ENCODE data around the gene CCR7. TPM values are rescaled to one million over a fixed set of nuclear protein-coding genes. Genes with fewer than 3 reads are reported as not detected.

Gene CCR7
- total and polyA plus RNA-seq, 2 of the 8 experiments (the other 6 are each of a cell fraction or from before 2014, with no cell fraction given) = 0.12 to 0.17 TPM

DNA sequence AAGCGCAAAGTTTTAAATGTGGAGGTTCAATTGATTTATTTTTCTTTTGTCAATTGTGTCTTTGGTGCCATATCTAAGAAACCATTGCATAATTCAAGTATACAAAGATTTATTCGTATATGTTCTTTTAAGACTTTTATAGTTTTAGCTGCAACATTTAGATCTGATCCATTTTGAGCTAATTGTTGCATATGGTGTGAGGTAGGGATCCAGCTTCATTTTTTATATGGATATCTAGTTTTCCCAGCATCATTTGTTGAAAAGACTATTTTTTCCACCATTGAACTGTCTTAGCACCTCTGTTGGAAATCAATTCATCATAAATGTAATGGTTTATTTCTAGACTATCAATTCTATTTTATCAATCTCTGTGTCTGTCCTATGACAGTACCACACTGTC lies 2.1 kb upstream of the CCR7 start:
- Histone ChIP-seq H3K56ac (replicated peaks; ENCODE audit: insufficient read length, low read depth, low read length) (no peak overlapping the region), H3K9ac (replicated peaks in 1 of 4; ENCODE audit: extremely low read depth in 1 of 4, low read depth in 3 of 4, low read length in 3 of 4) (no peak overlapping the region), H4K8ac (ENCODE audit: extremely low read depth, insufficient read depth, low read length) (no peak overlapping the region), H2AK5ac (ENCODE audit: low read depth, low read length) (no peak overlapping the region), H3K9me3 (ENCODE audit: insufficient read depth in 2 of 2, low read depth in 1 of 2, low read length in 1 of 2) (peaks cover 5 to 12% of the 10 kb centered on the region in 2 experiments; a peak in 2 of 4 replicates), H3K27me3 (replicated peaks in 1 of 4; ENCODE audit: control insufficient read depth in 3 of 4, extremely low read depth in 1 of 4, insufficient read depth in 3 of 4, low read length in 3 of 4) (no peaks in the 10 kb centered on the region; a peak in 1 of 7 replicates), H2BK20ac (ENCODE audit: low read length) (no peak overlapping the region), H3K36me3 (ENCODE audit: control insufficient read depth in 2 of 4, insufficient read depth in 4 of 4, low read length in 3 of 4) (no peaks in the 10 kb centered on the region), H3K4me3 (ENCODE audit: extremely low read depth in 1 of 4, insufficient read depth in 2 of 4, low read depth in 3 of 4, low read length in 4 of 4) (no peak overlapping the region), H3K4me1 (replicated peaks in 1 of 4; ENCODE audit: control insufficient read depth in 3 of 4, insufficient read depth in 4 of 4, low read length in 3 of 4) (peaks cover 0 to 7% (median 2%) of the 10 kb centered on the region in 4 experiments; a peak in 4 of 7 replicates), H3K27ac (ENCODE audit: low read depth, low read length) (no peak overlapping the region), H2BK15ac (ENCODE audit: low read length) (no peak overlapping the region), H4K91ac (replicated peaks; ENCODE audit: insufficient read length, low read length) (no peak overlapping the region), H3K4ac (replicated peaks; ENCODE audit: insufficient read length, low read depth, low read length) (no peak overlapping the region), H3K14ac (ENCODE audit: insufficient read length) (no peak overlapping the region), H3K79me2 (ENCODE audit: control insufficient read depth in 1 of 2, insufficient read depth in 2 of 2, low read length in 2 of 2) (no peaks in the 10 kb centered on the region), H3K23ac (ENCODE audit: insufficient read length) (no peak overlapping the region), H2BK5ac (ENCODE audit: low read depth, low read length) (no peak overlapping the region), H3K23me2 (ENCODE audit: low read depth, low read length) (no peaks in the 10 kb centered on the region), H2AFZ (ENCODE audit: low read length) (no peak overlapping the region), H2BK12ac (ENCODE audit: low read depth, low read length) (no peak overlapping the region), H4K5ac (ENCODE audit: insufficient read length, low read depth, low read length) (no peak overlapping the region), H4K20me1 (replicated peaks in 1 of 2; ENCODE audit: control insufficient read depth in 1 of 2, insufficient read depth in 2 of 2, low read length in 2 of 2) (no peaks in the 10 kb centered on the region), H3K4me2 (ENCODE audit: insufficient read depth in 1 of 2, low read depth in 2 of 2, low read length in 2 of 2) (no peak overlapping the region), H2BK120ac (replicated peaks; ENCODE audit: low read depth, low read length) (no peak overlapping the region), H3K79me1 (ENCODE audit: low read depth, low read length) (no peaks in the 10 kb centered on the region), H3K18ac (ENCODE audit: extremely low read depth, low read length) (no peak overlapping the region)
- DNase-seq (ENCODE audit: low read depth in 1 of 2, low spot score in 2 of 2) (no peak), FAIRE-seq (no peak)
- ChIA-PET CTCF (ENCODE audit: partially characterized antibody) (no interaction called here), POLR2A (ENCODE audit: partially characterized antibody) (no interaction called here)
- WGBS, 2 experiments (ENCODE audit: extremely low coverage in 1 of 2, insufficient coverage in 1 of 2, insufficient read length in 1 of 2, insufficient replicate concordance in 2 of 2, low coverage in 1 of 2, low lambda C conversion rate in 2 of 2, missing lambda C conversion rate in 1 of 2) = 90% methylated on average over 2 of the region's 2 CpGs; no CpG with 5 or more reads in 1 of the 2 experiments
- TF ChIP-seq SIN3A (conservative IDR thresholded peaks at IDR 0.05 in 1 of 2, IDR thresholded peaks at IDR 0.05 in 1 of 2; ENCODE audit: low read depth in 1 of 2, low read length in 2 of 2) = no peak
- no peak for TF ChIP-seq RBBP5 (IDR thresholded peaks at IDR 0.05; ENCODE audit: borderline replicate concordance, low read depth, low read length)
- no peak for TF ChIP-seq RNF2 (IDR thresholded peaks at IDR 0.05; ENCODE audit: borderline replicate concordance, low read depth, low read length, missing control alignments, poor library complexity, severe bottlenecking)
- TF ChIP-seq RAD21 (IDR thresholded peaks at IDR 0.05 in 1 of 2, conservative IDR thresholded peaks at IDR 0.05 in 1 of 2; ENCODE audit: low read depth in 2 of 2, low read length in 2 of 2) = no peak
- no peak for TF ChIP-seq MAFK (IDR thresholded peaks at IDR 0.05; ENCODE audit: low read depth, low read length)
- no peak for TF ChIP-seq POU5F1 (IDR thresholded peaks at IDR 0.05; ENCODE audit: low read depth, low read length)
- TF ChIP-seq EZH2 (IDR thresholded peaks at IDR 0.05; ENCODE audit: low read depth, low read length, severe bottlenecking) = no peak
